EH (cell line): ENCODE data around the gene EXOC3.
"Not testable (repeated sequence)": the region's sequence is repeated elsewhere in the genome, so short reads cannot be mapped to it uniquely, and the experiment has no call there.

Experiments used
- DNase-seq: peaks from one replicate; pipeline ENCODE4 v3.0.0-alpha.2; 2015; ENCODE audit warnings: low read depth

The EXOC3 gene

GRCh38 chr5:442335-443238, at the start of gene EXOC3:
Gene EXOC3, plus strand, starts transcription at chr5:443176. Its CDS starts 3,030 bp downstream, at chr5:446206.
- peak; percentile 76 for DNase-seq

DNA sequence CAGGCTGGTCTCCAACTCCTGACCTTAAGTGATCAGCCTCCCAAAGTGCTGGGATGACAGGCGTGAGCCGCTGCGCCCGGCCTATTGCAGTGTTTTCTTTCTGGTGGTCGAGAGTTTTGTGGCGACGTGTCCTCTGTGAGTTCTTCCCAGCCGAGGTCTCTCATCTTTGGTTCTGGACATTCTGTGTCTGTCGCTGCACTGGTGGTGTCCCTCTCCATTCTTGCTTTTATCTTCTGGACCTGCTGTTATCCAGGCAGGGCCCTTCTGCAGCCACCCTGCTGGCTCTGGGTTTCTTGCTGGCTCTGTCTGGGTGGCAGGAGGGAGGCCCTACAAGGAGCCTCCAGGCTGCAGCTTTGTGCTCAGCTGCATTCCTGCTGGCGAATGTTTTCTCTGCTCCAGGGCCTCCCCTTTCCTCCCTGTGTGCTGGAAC, 49.1 kb upstream of the EXOC3 start:
- DNase-seq = peak; percentile 72

DNA sequence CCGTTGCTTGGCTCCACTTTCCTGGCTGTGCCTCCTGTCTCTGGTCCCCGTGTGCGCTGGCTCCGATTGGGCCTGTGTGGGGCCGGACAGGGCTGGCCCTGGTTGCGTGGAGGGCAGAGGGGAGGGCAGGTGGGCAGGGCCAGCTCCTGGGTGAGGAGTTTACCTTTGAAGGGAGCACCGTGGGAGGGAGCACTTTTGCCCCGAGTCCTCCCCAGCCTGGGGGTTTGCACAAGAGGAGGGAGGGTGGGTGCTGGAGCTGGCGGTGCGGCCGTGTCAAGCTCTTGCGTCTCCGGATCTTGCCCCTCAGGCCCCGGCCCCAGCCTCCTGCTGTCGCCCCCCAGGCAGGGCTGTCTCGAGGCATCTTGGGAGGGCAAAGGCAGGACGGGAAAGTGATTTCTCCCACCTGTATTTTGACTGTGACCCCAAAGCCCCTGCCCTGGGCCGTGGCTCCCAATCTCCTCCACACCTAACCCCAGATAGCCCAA, 48.3 kb upstream of the EXOC3 start:
- no peak for DNase-seq

DNA sequence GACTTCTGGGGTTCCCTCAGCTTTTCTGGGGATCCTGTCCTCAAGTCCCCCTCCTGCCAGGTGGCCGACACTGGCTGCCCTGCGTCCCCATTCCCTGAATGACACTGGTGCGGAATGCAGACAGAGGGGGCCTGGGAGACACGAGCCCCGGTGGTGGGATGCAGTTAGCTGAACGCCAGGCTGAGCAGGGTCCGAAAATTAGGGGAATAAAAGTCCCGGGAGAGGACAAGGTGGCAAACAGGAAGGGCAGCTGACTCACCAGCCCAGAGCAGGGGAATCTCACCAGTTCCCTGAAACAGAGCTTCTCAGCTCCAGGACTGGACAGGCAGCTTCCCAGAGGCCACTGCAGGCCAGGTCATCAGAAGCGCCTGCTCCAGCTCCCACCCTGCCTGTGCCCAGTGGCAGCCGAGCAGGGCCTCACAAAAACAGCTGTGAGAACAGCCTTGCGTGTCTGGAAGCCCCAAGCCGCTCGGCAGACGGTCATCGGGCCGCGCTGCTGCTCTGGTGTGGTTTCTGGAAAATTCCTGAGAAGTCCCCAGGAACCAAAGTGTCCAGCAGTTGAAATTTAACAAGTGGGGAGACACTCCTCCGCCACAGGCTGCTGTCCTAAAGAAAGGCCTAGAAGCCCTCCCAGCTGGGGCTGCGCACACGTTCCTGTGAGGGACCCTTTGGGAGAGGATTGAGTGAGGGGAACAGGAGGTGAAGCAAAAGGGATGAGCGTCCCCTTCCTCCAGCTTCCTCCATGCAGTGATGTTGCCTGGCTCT, 47.6 kb upstream of the EXOC3 start:
- DNase-seq = peak; percentile 97

DNA sequence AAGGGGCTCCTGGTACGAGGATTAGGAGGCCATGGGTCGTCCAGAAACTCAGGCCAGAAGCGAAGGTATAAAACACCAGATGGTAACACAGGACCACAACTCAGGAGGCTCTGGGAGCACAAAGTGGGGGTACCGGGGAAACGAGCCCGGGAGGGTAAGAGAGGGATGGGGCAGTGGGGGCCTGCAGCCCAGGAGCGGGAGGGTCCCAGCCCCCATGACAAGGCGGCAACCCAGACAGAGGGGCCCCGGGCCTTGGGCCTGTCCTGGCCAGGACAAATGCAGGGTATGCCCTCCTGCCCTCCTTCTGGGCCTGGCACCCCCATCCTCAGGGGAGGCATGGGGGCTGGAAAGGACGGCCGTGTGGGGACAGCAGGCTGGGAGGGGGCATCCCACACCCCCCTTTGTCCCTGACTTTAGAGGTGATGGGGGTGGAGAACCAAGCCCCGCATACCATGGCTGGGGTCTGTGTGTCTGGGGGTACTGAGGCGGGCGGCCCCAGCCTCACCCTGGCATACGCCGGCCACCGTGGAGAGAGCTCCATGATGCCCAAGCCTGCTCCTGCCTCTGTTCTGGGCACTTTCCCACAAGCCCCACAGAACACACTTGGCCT, 47.0 kb upstream of the EXOC3 start:
- DNase-seq = no peak

DNA sequence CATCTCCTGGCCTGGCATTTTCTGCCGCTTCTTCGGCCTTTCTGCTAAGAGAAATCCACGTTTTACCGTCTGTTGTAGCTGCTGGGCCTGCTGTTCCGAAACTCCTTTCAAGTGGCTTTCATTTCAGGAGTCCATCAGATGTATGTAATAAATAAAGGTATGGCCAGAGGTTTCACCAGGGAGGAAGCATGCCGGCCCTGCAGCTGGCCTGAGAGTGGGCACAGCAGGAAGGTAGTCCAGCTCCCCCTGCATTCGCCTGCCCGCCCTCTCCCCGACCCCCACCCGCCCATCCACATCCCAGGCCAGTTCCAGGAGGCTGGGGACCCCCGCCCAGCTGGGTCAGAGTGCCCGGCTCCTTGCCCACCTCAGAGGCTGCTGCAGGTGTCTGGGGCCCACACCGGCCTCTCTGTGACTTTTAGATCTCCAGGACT, 46.4 kb upstream of the EXOC3 start:
- DNase-seq = no peak

- not testable (repeated sequence) for DNase-seq
Observed at GRCh38 chr5:398141-398474, 44.9 kb upstream of the EXOC3 start.

DNA sequence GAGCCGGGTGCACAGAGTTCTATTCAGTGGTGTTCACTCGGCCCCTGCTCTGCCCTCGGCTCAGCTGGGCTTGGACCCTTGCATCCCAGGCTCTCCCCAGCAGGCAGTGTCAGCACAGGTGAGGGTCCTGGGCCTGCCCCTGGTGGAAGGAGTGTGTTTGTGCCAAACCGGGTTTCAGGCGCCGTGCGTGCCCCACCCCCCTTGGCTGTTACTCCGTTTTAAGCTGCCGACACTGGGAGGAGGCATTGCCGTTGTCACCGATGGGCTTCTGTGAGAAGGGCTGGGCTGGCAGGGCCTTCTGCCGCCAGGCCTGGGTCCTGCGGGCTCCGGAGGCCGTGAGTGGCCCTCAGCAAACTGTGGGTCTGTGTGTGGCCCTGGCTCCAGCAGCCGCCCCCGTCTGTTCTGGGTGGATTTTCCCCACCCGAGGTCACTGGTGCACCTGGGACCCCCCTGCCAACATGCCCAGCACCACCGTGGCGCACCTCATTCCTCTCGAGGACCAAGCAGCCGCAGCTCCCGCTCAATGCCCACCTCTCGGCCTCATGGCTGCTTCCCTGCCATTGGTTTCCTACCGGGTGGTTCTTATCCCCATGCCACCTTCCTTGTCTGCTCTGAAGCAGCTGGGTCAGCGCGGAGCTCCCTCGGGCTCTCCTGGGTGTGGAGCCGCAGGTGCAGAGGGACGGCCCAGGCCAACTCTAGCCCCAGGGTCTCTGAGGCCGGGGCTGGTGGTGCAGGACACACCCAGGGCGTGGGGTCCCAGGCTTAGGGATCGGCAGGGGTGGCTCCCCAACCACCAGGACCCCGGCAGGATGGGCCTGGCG, 44.3 kb upstream of the EXOC3 start:
- no peak for DNase-seq

DNA sequence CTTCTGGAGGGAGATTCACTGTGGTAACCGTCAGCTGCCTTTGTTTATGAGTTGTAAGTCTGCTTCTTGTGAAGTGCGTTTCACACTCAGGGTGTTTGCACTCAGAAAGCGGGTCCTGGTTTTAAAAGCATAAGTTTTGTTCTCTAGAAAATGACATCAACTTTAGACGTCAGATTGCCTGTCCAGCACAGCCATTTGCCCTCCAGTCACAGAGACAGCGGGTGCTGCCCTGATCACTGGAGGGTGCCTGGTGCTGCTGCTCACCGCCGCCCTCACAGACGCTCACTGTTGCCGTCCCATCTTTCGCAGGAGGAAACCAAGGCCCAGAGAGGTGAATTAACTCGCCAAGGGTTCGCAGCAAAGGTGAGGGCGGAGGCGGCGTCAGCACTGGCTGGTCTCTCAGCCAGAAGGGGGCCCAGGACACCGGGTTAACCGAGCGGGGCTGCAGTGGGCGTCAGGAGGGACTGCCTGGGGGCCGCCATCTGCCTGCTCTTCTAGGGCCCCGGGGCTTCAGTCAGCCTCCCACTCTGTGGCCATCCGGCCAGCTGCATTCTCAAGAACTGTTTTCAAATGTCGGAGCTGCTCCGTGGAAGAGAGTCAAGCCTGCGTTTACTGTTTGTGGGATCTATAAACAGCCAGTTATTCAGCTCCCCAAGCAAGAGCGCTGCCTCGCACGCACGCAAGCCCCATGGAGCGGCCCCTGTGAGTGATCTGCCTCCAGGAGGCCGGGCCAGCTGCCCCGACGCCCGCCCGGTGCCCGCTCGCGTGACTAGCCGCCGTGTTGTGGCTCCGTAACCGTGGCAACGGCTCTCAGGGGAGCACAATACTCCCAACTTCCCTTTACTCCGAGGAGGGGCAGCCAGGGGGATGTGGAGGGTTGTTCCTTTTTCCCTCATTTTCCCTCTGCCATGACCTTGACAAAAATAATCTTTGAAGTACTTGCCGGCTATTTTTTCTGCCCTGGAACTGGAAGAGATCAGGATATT, 43.4 kb upstream of the EXOC3 start:
- peak; percentile 99 for DNase-seq

- DNase-seq = peak; percentile 99
Observed at GRCh38 chr5:400282-401145, 42.5 kb upstream of the EXOC3 start.

- no peak for DNase-seq
Observed at GRCh38 chr5:401146-402034, 41.6 kb upstream of the EXOC3 start.

GRCh38 chr5:402219-402614, 40.8 kb upstream of the EXOC3 start:
- DNase-seq = not testable (repeated sequence)

DNA sequence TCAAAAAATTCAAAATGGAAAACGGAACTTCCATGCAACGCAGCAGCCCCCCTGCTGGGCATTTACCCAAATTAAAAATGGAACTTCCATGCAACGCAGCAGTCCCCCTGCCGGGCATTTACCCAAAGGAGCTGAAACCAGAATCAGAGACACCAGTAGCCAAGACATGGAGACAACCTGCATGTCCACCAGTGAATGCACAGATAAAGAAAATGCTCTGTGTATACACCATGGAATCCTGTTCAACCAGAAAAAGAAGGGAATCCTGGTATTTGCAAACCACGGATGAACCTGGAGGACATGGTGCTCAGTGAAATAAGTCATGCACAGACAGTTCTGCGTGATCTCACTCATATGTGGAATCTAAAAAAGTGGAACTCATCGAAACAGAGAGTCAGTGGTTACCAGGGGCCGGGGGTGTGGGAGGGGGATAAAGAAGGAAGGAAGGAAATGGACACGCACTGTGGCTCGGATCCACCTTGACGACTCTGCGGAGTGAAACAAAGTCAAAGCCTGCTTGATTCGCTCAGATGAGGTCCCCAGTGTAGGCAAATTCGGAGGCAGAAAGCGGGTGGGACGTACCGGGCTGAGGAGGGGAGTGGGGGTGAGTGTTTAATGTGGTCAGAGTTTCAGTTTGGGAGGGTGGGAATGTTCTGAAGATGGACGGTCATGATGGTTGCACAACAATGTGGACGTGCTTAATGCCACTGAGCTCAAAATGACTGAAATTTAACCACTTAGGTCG, 40.2 kb upstream of the EXOC3 start:
- no peak for DNase-seq

DNA sequence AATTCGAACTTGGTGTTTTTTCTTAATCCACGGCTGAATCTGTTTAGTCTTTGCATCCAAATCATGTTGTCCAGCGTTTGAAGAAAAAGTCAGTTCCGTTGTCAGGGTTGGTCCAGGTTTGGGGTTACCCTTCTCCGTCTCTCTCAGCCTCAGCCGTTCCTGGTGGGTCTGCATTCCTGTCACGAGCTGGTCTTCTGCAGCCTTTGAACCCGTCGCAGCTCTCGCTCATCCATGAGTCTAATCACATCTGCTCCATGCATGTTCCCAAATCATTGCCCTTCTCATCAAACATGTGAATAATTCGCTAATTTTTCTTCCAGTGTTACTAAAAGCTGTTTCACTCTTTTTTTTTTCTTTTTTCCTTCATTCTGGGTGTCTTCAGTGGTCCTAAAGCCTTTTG, 39.0 kb upstream of the EXOC3 start:
- DNase-seq = no peak

DNA sequence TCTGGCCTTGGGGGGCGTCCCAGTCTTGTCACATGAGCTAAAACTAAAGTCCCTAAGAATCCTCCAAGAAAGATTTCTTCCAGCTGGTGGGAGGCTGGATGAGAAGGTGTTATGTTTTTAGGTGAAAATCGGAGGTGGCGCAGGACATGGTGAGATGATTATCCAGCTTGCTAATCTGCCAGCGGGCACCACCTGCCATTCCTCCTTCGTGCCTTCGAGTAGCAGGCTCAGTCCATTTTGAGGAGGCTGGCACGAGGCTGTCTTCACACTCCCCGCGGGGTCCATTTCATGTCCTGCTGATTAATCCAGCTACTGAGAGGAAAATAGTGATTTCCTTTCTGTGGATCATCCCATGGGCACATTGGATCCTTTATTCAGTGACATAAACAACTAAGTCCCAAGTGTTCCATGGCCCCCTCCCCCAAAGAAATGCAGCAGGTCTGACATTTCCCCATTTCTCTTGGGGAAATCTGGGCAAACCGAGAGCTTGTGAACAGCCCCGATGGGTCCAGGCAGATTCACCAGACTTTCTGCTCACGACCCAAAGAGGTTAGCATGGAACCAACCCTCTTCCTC, 38.2 kb upstream of the EXOC3 start:
- DNase-seq = no peak

DNA sequence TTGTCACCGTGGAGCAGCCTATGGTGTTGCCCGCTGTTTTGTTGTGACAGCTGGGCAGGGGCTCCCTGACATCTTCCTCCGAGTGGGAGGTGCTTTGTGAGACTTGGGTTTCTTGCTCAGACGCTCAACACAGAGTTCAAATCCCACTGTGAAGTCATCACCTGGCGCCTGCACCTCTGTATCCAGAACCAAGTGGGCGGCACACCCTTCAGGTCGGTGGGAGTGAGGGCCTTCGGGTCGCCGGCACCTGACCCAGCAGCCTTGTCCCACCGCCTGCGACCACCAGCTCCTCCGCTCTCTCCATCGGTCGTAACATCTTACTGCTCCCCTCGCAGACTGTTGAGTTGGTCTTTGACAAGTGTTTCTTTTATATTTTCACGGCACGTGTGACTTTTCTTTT, 37.6 kb upstream of the EXOC3 start:
- DNase-seq = no peak

- DNase-seq = no peak
Observed at GRCh38 chr5:406041-406440, 36.9 kb upstream of the EXOC3 start.
